Activated T-cell treated with anti-CD3 and anti-CD28 coated beads, Interleukin-2, amount 50 U/mL, for 72 hours (primary cell): ENCODE measurements around the gene MAN2C1. TPM values are rescaled to one million over a fixed set of nuclear protein-coding genes. Genes with fewer than 3 reads are reported as not detected.
"Not testable (repeated sequence)": the region's sequence is repeated elsewhere in the genome, so short reads cannot be mapped to it uniquely, and the experiment has no call there.

ENCODE experiments used
- ATAC-seq, 2 donors: fragments of 150-1000 bp; cut with Tn5 transposase; replicated peaks in 1 of 2; 2 replicates each; pipeline ENCODE4 v1.10.0; 2021; ENCODE audit warnings: moderate library complexity in 2 of 2, mild to moderate bottlenecking in 1 of 2
- DNase-seq, 2 donors: peaks; one replicate each; pipeline ENCODE4 v3.0.0; 2021 to 2022; ENCODE audit warnings: mixed read lengths in 1 of 2
- H3K27ac Mint-ChIP-seq: one replicate; pipeline ENCODE4 v1.8.0; 2022; ENCODE audit warnings: mild to moderate bottlenecking, moderate library complexity, mixed read lengths
- H3K27me3 Mint-ChIP-seq: one replicate; pipeline ENCODE4 v1.8.0; 2022; ENCODE audit warnings: low read depth, mixed read lengths
- H3K36me3 Mint-ChIP-seq, 2 donors: one replicate each; pipeline ENCODE4 v1.8.0; 2022; ENCODE audit warnings: mixed read lengths in 2 of 2, mild to moderate bottlenecking in 1 of 2; ENCODE audit not compliant: insufficient read depth in 2 of 2
- H3K4me1 Mint-ChIP-seq: one replicate; pipeline ENCODE4 v1.8.0; 2022; ENCODE audit warnings: low read depth, mixed read lengths
- H3K4me3 Mint-ChIP-seq, 2 donors: one replicate each; pipeline ENCODE4 v1.8.0; 2022; ENCODE audit warnings: mild to moderate bottlenecking in 2 of 2, mixed read lengths in 2 of 2, moderate library complexity in 2 of 2
- H3K9me3 Mint-ChIP-seq, 2 donors: one replicate each; pipeline ENCODE4 v1.8.0; 2022; ENCODE audit warnings: mixed read lengths in 2 of 2
- total RNA-seq, 2 donors: library from RNA; stranded (reverse); gene quantifications; one replicate each; pipeline ENCODE4 v1.2.3, GENCODE V29; 2022

MAN2C1 gene
- total RNA-seq, 2 donors from 2014 or later = 106 to 120 TPM

DNA sequence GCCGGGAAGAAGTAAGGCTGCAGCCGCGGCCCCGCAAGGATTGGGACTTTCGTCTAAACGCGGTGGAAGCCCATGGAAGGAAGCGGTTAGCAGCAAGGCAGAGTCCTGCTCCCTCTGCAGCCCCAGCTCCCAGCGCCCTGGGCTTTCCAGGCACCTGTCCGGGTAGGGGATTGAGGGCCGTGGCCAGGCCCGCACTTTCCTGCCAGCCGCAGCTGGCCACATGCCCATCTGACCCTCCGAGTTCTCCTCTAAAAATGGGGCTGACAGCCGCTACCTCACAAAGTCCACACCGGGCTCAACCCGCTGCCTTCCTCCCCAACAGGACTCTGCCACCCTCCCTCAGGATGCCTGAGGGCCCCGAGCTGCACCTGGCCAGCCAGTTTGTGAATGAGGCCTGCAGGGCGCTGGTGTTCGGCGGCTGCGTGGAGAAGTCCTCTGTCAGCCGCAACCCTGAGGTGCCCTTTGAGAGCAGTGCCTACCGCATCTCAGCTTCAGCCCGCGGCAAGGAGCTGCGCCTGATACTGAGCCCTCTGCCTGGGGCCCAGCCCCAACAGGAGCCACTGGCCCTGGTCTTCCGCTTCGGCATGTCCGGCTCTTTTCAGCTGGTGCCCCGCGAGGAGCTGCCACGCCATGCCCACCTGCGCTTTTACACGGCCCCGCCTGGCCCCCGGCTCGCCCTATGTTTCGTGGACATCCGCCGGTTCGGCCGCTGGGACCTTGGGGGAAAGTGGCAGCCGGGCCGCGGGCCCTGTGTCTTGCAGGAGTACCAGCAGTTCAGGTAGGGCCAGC, 19.7 kb downstream of the MAN2C1 start:
- DNase-seq = no peak
- Mint-ChIP-seq H3K36me3 (peaks cover 10 to 12% of the 10 kb centered on the region in 2 donors), H3K4me3 (peak overlapping the region; percentile 70 to 77), H3K9me3 (peaks cover 3 to 5% of the 10 kb centered on the region in 2 donors), H3K4me1 (peaks cover 32% of the 10 kb centered on the region), H3K27me3 (peaks cover 7% of the 10 kb centered on the region), H3K27ac (peak overlapping the region; percentile 73)
- ATAC-seq = no peak

DNA sequence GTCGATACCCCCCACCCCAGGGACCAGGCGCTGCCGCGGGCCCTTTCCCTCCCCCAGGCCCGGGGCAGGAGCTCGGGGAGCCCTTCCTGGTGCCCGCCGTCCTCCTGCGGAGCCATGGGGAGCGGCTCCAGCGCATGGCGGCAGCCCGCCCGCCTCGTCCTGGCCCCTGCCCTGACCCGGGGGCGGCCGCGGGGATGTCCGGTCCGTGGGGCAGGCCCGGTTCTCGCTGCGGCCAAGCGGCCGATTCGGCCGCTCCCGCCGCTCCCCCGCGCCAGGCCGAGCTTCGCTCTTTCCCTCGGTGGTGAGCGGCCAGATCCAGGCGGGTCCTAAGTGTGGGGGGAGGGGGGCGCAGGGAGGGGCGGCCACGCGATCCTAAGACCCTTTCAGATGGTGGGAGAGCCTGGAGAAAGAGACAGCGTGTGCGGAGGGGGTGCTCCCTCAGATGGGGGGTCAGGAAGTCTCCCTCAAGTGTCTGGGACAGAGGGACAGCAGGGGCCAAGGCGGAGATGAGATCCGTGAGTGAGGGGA, 20.3 kb downstream of the MAN2C1 start:
- Mint-ChIP-seq H3K27ac (no peak overlapping the region), H3K4me1 (peaks cover 32% of the 10 kb centered on the region), H3K27me3 (peaks cover 7% of the 10 kb centered on the region), H3K4me3 (peak overlapping the region; percentile 54 to 93), H3K36me3 (peaks cover 10 to 12% of the 10 kb centered on the region in 2 donors), H3K9me3 (peaks cover 3 to 5% of the 10 kb centered on the region in 2 donors)
- ATAC-seq (peak; percentile 6 to 14), DNase-seq (no peak)

GRCh38 chr15:75347222-75348033, 21.0 kb downstream of the MAN2C1 start:
- H3K4me1 Mint-ChIP-seq = peaks cover 32% of the 10 kb centered on the region
- peak overlapping the region; percentile 90 to 93 for H3K4me3 Mint-ChIP-seq
- peaks cover 3 to 5% of the 10 kb centered on the region in 2 donors for H3K9me3 Mint-ChIP-seq
- ATAC-seq = peak; percentile 59 to 71
- H3K27ac Mint-ChIP-seq = peak overlapping the region; percentile 0
- H3K27me3 Mint-ChIP-seq = peaks cover 7% of the 10 kb centered on the region
- peak; percentile 58 to 59 for DNase-seq
- peaks cover 10 to 12% of the 10 kb centered on the region in 2 donors for H3K36me3 Mint-ChIP-seq

DNA sequence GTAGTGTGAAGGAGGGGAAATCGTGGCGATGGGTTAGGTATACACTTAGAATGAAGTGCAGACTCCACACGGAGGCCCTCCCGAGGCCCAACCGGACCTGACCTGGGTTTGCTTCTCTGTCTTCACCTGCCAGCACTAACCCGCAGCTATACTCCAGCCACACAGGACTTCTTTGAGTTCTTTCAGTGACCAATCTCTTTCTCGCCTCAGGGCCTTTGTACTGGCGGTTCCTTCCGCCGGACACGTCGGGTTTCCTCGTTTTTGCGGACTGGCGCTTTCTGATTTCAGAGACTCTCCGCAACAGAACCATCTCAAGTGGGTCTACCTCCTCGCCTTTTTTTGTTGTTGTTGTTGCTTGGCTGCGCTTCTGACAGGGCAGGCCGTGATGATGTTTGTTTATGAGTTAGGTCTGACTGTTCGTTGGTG, 21.6 kb downstream of the MAN2C1 start, which contains the start of gene NEIL1:
TSS of gene NEIL1 (plus strand) at position 244 of the 426 bp plus-strand sequence. CDS start 1,867 bp downstream, outside the sequence.
- DNase-seq (no peak), ATAC-seq (no peak)
- Mint-ChIP-seq H3K4me3 (peak within 1 kb of the TSS; percentile 90 to 93), H3K27ac (peak within 1 kb of the TSS; percentile 0), H3K9me3 (peaks cover 3 to 5% of the 10 kb centered on the region in 2 donors), H3K36me3 (peaks cover 10 to 12% of the 10 kb centered on the region in 2 donors), H3K27me3 (peaks cover 7% of the 10 kb centered on the region), H3K4me1 (peaks cover 32% of the 10 kb centered on the region)

DNA sequence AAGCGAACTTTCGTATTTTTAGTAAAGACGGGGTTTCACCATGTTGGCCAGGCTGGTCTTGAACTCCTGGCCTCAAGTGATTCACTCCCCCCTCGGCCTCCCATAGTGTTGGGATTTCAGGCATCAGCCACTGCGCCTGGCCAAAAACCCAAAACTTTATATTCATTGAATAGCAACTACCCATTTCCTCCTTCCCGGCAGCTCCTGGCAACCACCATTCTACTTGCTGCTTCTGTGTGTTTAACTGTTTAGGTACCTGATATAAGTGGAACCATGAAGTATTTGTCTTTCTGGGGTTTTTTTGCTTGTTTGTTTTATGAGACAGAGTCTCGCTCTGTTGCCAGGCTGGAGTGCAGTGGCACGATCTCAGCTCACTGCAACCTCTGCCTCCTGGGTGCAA, 24.5 kb downstream of the MAN2C1 start:
- peaks cover 14% of the 10 kb centered on the region for H3K4me1 Mint-ChIP-seq
- not testable (repeated sequence) for H3K4me3 Mint-ChIP-seq, ATAC-seq, H3K27ac Mint-ChIP-seq, H3K36me3 Mint-ChIP-seq, H3K9me3 Mint-ChIP-seq, H3K27me3 Mint-ChIP-seq, DNase-seq

- ATAC-seq (no peak), DNase-seq (no peak)
- peaks cover 0 to 2% of the 10 kb centered on the region in 2 donors for H3K36me3 Mint-ChIP-seq
- no peak overlapping the region for H3K4me3 Mint-ChIP-seq
- H3K27ac Mint-ChIP-seq = no peak overlapping the region
- H3K27me3 Mint-ChIP-seq = peaks cover 6% of the 10 kb centered on the region
- H3K9me3 Mint-ChIP-seq = no peaks in the 10 kb centered on the region
- H3K4me1 Mint-ChIP-seq = peaks cover 6% of the 10 kb centered on the region
These were observed 26.2 kb downstream of the MAN2C1 start for GRCh38 chr15:75342221-75342620.

- Mint-ChIP-seq H3K27me3 (no peaks in the 10 kb centered on the region), H3K4me3 (no peak overlapping the region), H3K9me3 (no peaks in the 10 kb centered on the region), H3K27ac (no peak overlapping the region), H3K4me1 (peaks cover 20% of the 10 kb centered on the region), H3K36me3 (peaks cover 0 to 2% of the 10 kb centered on the region in 2 donors)
- ATAC-seq = no peak
- no peak for DNase-seq
These were observed 28.7 kb downstream of the MAN2C1 start for GRCh38 chr15:75339531-75340240.

- Mint-ChIP-seq H3K36me3 (peaks cover 0 to 2% of the 10 kb centered on the region in 2 donors), H3K4me3 (no peak overlapping the region), H3K27me3 (no peaks in the 10 kb centered on the region), H3K9me3 (no peaks in the 10 kb centered on the region), H3K4me1 (peaks cover 20% of the 10 kb centered on the region), H3K27ac (no peak overlapping the region)
- no peak for ATAC-seq
- no peak for DNase-seq
These were observed 29.7 kb downstream of the MAN2C1 start for GRCh38 chr15:75338661-75339240.

- Mint-ChIP-seq H3K36me3 (peaks cover 0 to 2% of the 10 kb centered on the region in 2 donors), H3K9me3 (no peaks in the 10 kb centered on the region), H3K4me1 (peaks cover 20% of the 10 kb centered on the region), H3K4me3 (peak within 1 kb of the TSS; percentile 99 to 100), H3K27me3 (peaks cover 6% of the 10 kb centered on the region), H3K27ac (peak within 1 kb of the TSS; percentile 98)
- ATAC-seq (peak; percentile 90 to 91), DNase-seq (peak; percentile 89 to 91)
These were observed 32.6 kb downstream of the MAN2C1 start, which contains the start of gene COMMD4 for GRCh38 chr15:75335705-75336355. COMMD4 (plus strand) TSS chr15:75336063; CDS start chr15:75336090, 27 bp downstream.

DNA sequence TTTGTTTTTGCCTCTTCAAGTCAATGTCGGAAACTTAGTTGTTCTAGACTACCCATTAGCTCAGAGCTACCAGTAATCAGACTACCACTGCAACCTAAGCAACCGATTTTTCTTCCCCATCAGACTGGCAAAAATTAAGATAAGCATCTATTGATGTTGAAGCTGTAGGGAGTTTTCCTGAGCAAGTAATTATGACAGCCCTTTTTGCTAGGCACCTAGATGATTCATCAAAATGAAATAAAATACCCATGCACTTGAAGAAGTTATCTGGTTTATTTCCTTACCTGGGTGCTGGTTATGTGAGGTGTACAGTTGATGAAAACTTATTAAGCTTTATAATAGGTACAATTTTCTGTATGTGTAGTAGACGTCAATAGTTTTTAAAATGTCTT, 33.1 kb downstream of the MAN2C1 start:
- H3K4me3 Mint-ChIP-seq = peak overlapping the region; percentile 99 to 100
- H3K9me3 Mint-ChIP-seq = no peaks in the 10 kb centered on the region
- peaks cover 6% of the 10 kb centered on the region for H3K27me3 Mint-ChIP-seq
- no peaks in the 10 kb centered on the region for H3K36me3 Mint-ChIP-seq
- peaks cover 20% of the 10 kb centered on the region for H3K4me1 Mint-ChIP-seq
- no peak for DNase-seq
- peak overlapping the region; percentile 98 for H3K27ac Mint-ChIP-seq
- ATAC-seq = no peak

- H3K4me3 Mint-ChIP-seq, DNase-seq, H3K36me3 Mint-ChIP-seq, H3K27ac Mint-ChIP-seq, H3K9me3 Mint-ChIP-seq, H3K27me3 Mint-ChIP-seq, ATAC-seq: not testable (repeated sequence)
- H3K4me1 Mint-ChIP-seq = peaks cover 20% of the 10 kb centered on the region
These were observed 34.6 kb downstream of the MAN2C1 start for GRCh38 chr15:75333654-75334419.
